ENCODE measurements around the gene SMLR1.

Gene SMLR1

GRCh38 chr6:130827247-130828149, at the start of gene SMLR1:
Gene SMLR1, plus strand, starts transcription at chr6:130827406. Its CDS starts 8 bp downstream, at chr6:130827414.
- TF ChIP-seq, protein P1, sequence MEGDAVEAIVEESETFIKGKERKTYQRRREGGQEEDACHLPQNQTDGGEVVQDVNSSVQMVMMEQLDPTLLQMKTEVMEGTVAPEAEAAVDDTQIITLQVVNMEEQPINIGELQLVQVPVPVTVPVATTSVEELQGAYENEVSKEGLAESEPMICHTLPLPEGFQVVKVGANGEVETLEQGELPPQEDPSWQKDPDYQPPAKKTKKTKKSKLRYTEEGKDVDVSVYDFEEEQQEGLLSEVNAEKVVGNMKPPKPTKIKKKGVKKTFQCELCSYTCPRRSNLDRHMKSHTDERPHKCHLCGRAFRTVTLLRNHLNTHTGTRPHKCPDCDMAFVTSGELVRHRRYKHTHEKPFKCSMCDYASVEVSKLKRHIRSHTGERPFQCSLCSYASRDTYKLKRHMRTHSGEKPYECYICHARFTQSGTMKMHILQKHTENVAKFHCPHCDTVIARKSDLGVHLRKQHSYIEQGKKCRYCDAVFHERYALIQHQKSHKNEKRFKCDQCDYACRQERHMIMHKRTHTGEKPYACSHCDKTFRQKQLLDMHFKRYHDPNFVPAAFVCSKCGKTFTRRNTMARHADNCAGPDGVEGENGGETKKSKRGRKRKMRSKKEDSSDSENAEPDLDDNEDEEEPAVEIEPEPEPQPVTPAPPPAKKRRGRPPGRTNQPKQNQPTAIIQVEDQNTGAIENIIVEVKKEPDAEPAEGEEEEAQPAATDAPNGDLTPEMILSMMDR (IDR thresholded peaks at IDR 0.05; ENCODE audit: insufficient read depth, low read depth, low read length, missing control alignments), result no peak
- no peak for DNase-seq (ENCODE audit: low read depth)
- H3K4me3 ChIP-seq (ENCODE audit: low read length), result no peak within 1 kb of the TSS

- TF ChIP-seq, protein P1 (IDR thresholded peaks at IDR 0.05; ENCODE audit: insufficient read depth, low read depth, low read length, missing control alignments), result no peak
- no peak overlapping the region for H3K4me3 ChIP-seq (ENCODE audit: low read length)
- DNase-seq (ENCODE audit: low read depth), result peak; percentile 36
Observed at GRCh38 chr6:130778946-130779657, 48.1 kb upstream of the SMLR1 start.

GRCh38 chr6:130779658-130780033, 47.6 kb upstream of the SMLR1 start:
- DNase-seq (ENCODE audit: low read depth), result no peak
- H3K4me3 ChIP-seq (ENCODE audit: low read length), result no peak overlapping the region
- TF ChIP-seq, protein P1 (IDR thresholded peaks at IDR 0.05; ENCODE audit: insufficient read depth, low read depth, low read length, missing control alignments), result no peak

DNA sequence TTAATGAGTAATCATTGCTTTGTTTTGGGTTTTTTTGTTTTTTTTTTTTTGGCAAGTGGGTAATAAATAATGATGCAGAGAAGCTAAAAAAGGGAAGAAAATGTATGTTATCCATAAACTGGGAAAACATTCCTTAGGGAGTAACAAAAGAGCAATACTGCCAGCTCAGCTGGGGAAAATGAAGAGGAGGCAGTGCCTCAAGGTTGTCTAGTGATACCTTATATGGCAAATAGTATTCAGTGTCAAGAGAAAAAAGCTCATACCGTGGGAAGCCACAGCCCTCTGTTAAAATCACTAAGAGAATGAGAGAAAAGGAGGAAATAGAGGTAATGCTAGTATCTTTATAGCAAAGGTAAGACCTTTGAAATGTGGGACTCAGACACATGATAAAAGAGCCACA, 47.1 kb upstream of the SMLR1 start:
- H3K4me3 ChIP-seq (ENCODE audit: low read length), result no peak overlapping the region
- TF ChIP-seq, protein P1 (IDR thresholded peaks at IDR 0.05; ENCODE audit: insufficient read depth, low read depth, low read length, missing control alignments), result no peak
- DNase-seq (ENCODE audit: low read depth), result no peak

DNA sequence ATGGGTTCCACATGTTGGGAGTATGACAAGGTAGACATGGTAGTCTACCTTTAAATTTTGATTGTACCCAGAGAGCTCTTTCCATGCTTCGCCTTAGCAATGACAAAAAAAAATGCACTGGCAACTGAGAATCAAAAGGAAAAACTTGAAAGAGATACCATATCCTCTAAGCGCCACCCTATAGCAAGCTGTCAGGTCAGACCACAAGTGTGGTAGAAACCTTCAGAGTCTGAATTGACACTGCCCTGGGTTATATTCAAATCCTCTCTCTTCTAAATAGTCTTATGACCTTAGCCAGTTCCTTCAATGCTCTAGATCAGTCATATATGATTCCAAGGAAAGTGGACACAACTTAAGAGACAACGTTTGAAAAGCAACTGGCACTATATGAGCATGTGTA, 45.6 kb upstream of the SMLR1 start:
- TF ChIP-seq, protein P1 (IDR thresholded peaks at IDR 0.05; ENCODE audit: insufficient read depth, low read depth, low read length, missing control alignments), result no peak
- no peak overlapping the region for H3K4me3 ChIP-seq (ENCODE audit: low read length)
- DNase-seq (ENCODE audit: low read depth), result no peak

DNA sequence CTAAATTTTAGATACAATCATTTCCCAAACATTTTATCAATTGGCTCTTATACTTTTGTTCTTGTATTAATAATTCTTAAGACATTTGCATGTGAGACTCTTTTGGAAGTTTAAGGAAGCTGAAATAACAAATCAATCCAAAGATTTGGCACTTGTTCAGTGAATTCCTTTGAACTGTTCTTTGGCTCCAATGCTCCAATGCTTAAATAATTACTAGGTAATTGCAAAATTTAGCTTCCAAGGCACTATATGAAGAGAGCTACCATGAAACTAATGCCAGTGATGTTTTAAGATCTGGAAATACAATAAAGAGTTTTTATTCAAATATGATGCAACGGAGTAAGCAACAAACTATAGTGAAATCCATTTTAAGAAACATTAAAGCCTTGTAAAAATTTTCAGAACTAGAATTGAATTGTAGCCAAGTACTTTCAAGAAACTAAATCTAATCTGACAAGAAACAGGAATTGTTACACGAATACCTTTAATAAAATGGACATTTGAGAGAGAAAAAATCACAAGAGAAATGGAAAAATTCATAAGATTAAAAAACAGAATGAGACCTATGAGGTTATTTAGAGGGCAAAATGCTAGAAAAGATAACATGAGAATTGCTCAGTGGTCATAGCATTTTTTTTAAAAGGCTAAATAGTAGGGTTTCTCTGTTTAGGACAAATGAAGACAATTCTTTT, 43.6 kb upstream of the SMLR1 start:
- no peak for DNase-seq (ENCODE audit: low read depth)

More for the DNA sequence above, 43.6 kb upstream of the SMLR1 start:
- H3K4me3 ChIP-seq (ENCODE audit: low read length), result no peak overlapping the region
- TF ChIP-seq, protein P1 (IDR thresholded peaks at IDR 0.05; ENCODE audit: insufficient read depth, low read depth, low read length, missing control alignments), result no peak
